GM23338 (cell line): ENCODE results near the gene ZFAND6. TPM values are rescaled to one million over a fixed set of nuclear protein-coding genes. Genes with fewer than 3 reads are reported as not detected.

Source experiments
- ATAC-seq: fragments of 200-7000 bp; cut with Tn5 transposase; 3 replicates; pipeline ENCODE4 v1.9.1; 2020
- DNase-seq: peaks from one replicate; pipeline ENCODE4 v3.0.0-alpha.2; 2015; ENCODE audit warnings: low spot score
- H2AFZ ChIP-seq: fragments of 200-600 bp; sonication (generic); 2 replicates; pipeline ENCODE4 v1.8.0; 2016; ENCODE audit warnings: antibody characterized with exemption, mild to moderate bottlenecking, moderate library complexity
- H3F3A ChIP-seq: fragments of 200-600 bp; sonication (generic); replicated peaks from 2 replicates; pipeline ENCODE4 v1.8.0; 2017; ENCODE audit warnings: antibody characterized with exemption, mixed run types, low read depth
- H3K27ac ChIP-seq: fragments of 200-600 bp; sonication (generic); 2 replicates; pipeline ENCODE4 v1.6.1; 2016; ENCODE audit warnings: low read depth
- H3K27me3 ChIP-seq: fragments of 200-600 bp; sonication (generic); 2 replicates; pipeline ENCODE4 v1.8.0; 2016; ENCODE audit warnings: mild to moderate bottlenecking, mixed run types, moderate library complexity; ENCODE audit not compliant: insufficient read depth
- H3K36me3 ChIP-seq: fragments of 200-600 bp; sonication (generic); 2 replicates; pipeline ENCODE4 v1.8.0; 2016; ENCODE audit warnings: mild to moderate bottlenecking; ENCODE audit not compliant: insufficient read depth
- H3K4me1 ChIP-seq: fragments of 200-600 bp; sonication (generic); 2 replicates; pipeline ENCODE4 v1.8.0; 2016; ENCODE audit warnings: mild to moderate bottlenecking, moderate library complexity; ENCODE audit not compliant: insufficient read depth
- H3K4me2 ChIP-seq: fragments of 200-600 bp; sonication (generic); 2 replicates; pipeline ENCODE4 v1.7.1; 2017; ENCODE audit warnings: mixed run types
- H3K4me3 ChIP-seq: fragments of 200-600 bp; sonication (generic); 2 replicates; pipeline ENCODE4 v1.6.1; 2016; ENCODE audit warnings: mixed run types
- H3K79me2 ChIP-seq: fragments of 200-600 bp; sonication (generic); replicated peaks from 2 replicates; pipeline ENCODE4 v1.8.0; 2017; ENCODE audit warnings: mild to moderate bottlenecking; ENCODE audit not compliant: insufficient read depth
- H3K9me2 ChIP-seq: fragments of 200-600 bp; sonication (generic); 2 replicates; pipeline ENCODE4 v1.8.0; 2017; ENCODE audit not compliant: insufficient read depth
- H4K20me1 ChIP-seq: fragments of 200-600 bp; sonication (generic); replicated peaks from 2 replicates; pipeline ENCODE4 v1.8.0; 2017; ENCODE audit warnings: mild to moderate bottlenecking; ENCODE audit not compliant: insufficient read depth
- H3K27ac Mint-ChIP-seq: 2 replicates; pipeline ENCODE4 v1.8.0; 2020; ENCODE audit warnings: inconsistent platforms, mild to moderate bottlenecking, moderate library complexity, mixed read lengths
- H3K27me3 Mint-ChIP-seq: 3 replicates; pipeline ENCODE4 v1.8.0; 2022; ENCODE audit warnings: low read depth, mild to moderate bottlenecking, moderate library complexity, mixed read lengths, inconsistent platforms; ENCODE audit not compliant: insufficient read depth, poor library complexity
- H3K36me3 Mint-ChIP-seq: 3 replicates; pipeline ENCODE4 v1.8.0; 2021; ENCODE audit warnings: low read depth, mild to moderate bottlenecking, inconsistent platforms, moderate library complexity, mixed read lengths
- H3K4me1 Mint-ChIP-seq: 3 replicates; pipeline ENCODE4 v1.8.0; 2020; ENCODE audit warnings: mild to moderate bottlenecking, inconsistent platforms, mixed read lengths
- H3K4me3 Mint-ChIP-seq: 3 replicates; pipeline ENCODE4 v1.8.0; 2021; ENCODE audit warnings: moderate library complexity, mild to moderate bottlenecking, inconsistent platforms, mixed read lengths
- H3K9me3 Mint-ChIP-seq: 3 replicates; pipeline ENCODE4 v1.8.0; 2020; ENCODE audit warnings: moderate library complexity, mild to moderate bottlenecking, inconsistent platforms, mixed read lengths
- CREB1 ChIP-seq: fragments of 250-450 bp; sonication (Bioruptor Pico); IDR thresholded peaks from 2 replicates; pipeline ENCODE4 v1.5.0; 2020; ENCODE audit warnings: low read depth, mild to moderate bottlenecking, moderate library complexity
- EZH2 ChIP-seq: fragments of 200-600 bp; sonication (generic); IDR thresholded peaks from one replicate; pipeline ENCODE4 v1.8.0; 2017; ENCODE audit warnings: antibody characterized with exemption, mild to moderate bottlenecking, low read depth; ENCODE audit not compliant: unreplicated experiment
- POLR2AphosphoS5 ChIP-seq: IDR thresholded peaks from 2 replicates; pipeline ENCODE4 v1.6.1; 2016; ENCODE audit warnings: antibody characterized with exemption, low read depth
- REST ChIP-seq: IDR thresholded peaks from one replicate; pipeline ENCODE4 v1.6.1; 2018; ENCODE audit warnings: antibody characterized with exemption; ENCODE audit not compliant: unreplicated experiment
- ZNF331 ChIP-seq: fragments of 250-450 bp; sonication (Bioruptor Pico); IDR thresholded peaks from 2 replicates; pipeline ENCODE4 v1.5.0; 2020; ENCODE audit warnings: low read depth, mild to moderate bottlenecking, moderate library complexity
- polyA plus RNA-seq: library from polyadenylated mRNA; unstranded; fragments of >200 nt; fragmentation: Nextera tagmentation; extraction: Ambion mirVana; gene quantifications from 2 replicates; pipeline ENCODE4 v1.2.1, GENCODE V29; 2016
- total RNA-seq: library from RNA; depleted of rRNA; stranded (reverse); fragments of >200 nt; shearing (Covaris generic); gene quantifications from 2 replicates; pipeline ENCODE4 v1.2.3, GENCODE V29; 2014
- TF ChIP-seq, protein P1 (sequence below): fragments of 250-450 bp; sonication (Bioruptor Pico); IDR thresholded peaks from 2 replicates; pipeline ENCODE4 v1.5.0; 2020; ENCODE audit warnings: mild to moderate bottlenecking, moderate library complexity

The ZFAND6 gene
- total and polyA plus RNA-seq, 2 experiments from 2014 or later: 205 to 292 TPM

DNA sequence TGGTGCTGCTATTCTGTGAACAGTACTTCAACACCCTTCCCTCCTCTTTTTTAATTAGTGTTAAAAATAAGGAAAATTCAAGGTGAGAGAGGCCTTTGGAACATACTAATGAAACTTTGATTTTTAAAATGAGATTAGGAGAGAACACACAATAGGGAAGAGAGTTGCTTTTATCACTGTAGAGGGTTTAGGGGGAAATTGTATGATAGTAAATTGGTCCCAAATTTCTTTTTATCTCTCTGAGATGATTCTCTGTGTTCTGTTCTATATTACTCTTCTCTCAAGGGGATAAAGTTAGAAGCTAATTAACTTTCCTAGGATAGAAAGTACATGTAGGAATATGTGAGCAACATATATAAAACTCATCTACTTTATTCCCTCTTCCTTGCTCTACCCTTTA, 40.8 kb downstream of the ZFAND6 start (continued):
- TF ChIP-seq, protein P1, sequence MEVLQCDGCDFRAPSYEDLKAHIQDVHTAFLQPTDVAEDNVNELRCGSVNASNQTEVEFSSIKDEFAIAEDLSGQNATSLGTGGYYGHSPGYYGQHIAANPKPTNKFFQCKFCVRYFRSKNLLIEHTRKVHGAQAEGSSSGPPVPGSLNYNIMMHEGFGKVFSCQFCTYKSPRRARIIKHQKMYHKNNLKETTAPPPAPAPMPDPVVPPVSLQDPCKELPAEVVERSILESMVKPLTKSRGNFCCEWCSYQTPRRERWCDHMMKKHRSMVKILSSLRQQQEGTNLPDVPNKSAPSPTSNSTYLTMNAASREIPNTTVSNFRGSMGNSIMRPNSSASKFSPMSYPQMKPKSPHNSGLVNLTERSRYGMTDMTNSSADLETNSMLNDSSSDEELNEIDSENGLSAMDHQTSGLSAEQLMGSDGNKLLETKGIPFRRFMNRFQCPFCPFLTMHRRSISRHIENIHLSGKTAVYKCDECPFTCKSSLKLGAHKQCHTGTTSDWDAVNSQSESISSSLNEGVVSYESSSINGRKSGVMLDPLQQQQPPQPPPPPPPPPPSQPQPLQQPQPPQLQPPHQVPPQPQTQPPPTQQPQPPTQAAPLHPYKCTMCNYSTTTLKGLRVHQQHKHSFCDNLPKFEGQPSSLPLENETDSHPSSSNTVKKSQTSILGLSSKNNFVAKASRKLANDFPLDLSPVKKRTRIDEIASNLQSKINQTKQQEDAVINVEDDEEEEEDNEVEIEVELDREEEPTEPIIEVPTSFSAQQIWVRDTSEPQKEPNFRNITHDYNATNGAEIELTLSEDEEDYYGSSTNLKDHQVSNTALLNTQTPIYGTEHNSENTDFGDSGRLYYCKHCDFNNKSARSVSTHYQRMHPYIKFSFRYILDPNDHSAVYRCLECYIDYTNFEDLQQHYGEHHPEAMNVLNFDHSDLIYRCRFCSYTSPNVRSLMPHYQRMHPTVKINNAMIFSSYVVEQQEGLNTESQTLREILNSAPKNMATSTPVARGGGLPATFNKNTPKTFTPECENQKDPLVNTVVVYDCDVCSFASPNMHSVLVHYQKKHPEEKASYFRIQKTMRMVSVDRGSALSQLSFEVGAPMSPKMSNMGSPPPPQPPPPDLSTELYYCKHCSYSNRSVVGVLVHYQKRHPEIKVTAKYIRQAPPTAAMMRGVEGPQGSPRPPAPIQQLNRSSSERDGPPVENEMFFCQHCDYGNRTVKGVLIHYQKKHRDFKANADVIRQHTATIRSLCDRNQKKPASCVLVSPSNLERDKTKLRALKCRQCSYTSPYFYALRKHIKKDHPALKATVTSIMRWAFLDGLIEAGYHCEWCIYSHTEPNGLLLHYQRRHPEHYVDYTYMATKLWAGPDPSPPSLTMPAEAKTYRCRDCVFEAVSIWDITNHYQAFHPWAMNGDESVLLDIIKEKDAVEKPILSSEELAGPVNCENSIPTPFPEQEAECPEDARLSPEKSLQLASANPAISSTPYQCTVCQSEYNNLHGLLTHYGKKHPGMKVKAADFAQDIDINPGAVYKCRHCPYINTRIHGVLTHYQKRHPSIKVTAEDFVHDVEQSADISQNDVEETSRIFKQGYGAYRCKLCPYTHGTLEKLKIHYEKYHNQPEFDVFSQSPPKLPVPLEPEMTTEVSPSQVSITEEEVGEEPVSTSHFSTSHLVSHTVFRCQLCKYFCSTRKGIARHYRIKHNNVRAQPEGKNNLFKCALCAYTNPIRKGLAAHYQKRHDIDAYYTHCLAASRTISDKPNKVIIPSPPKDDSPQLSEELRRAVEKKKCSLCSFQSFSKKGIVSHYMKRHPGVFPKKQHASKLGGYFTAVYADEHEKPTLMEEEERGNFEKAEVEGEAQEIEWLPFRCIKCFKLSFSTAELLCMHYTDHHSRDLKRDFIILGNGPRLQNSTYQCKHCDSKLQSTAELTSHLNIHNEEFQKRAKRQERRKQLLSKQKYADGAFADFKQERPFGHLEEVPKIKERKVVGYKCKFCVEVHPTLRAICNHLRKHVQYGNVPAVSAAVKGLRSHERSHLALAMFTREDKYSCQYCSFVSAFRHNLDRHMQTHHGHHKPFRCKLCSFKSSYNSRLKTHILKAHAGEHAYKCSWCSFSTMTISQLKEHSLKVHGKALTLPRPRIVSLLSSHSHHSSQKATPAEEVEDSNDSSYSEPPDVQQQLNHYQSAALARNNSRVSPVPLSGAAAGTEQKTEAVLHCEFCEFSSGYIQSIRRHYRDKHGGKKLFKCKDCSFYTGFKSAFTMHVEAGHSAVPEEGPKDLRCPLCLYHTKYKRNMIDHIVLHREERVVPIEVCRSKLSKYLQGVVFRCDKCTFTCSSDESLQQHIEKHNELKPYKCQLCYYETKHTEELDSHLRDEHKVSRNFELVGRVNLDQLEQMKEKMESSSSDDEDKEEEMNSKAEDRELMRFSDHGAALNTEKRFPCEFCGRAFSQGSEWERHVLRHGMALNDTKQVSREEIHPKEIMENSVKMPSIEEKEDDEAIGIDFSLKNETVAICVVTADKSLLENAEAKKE (CRISPR knock-in tag): no peak
- TF ChIP-seq EZH2: no peak

- no peak overlapping the region; the same call in 1 of the 2 replicates for H3K27ac ChIP-seq
- H3K79me2 ChIP-seq: peaks cover 99% of the 10 kb centered on the region
- H3K9me2 ChIP-seq: no peaks in the 10 kb centered on the region
- no peak overlapping the region for H3K27ac Mint-ChIP-seq
- DNase-seq: no peak
- no peaks in the 10 kb centered on the region for H3K9me3 Mint-ChIP-seq
- H3K4me3 Mint-ChIP-seq: no peak overlapping the region
- no peaks in the 10 kb centered on the region for H3K27me3 ChIP-seq
- no peak overlapping the region for H2AFZ ChIP-seq
- H4K20me1 ChIP-seq: peaks cover 43% of the 10 kb centered on the region
- H3K4me2 ChIP-seq: no peak overlapping the region
- H3K4me1 ChIP-seq: peaks cover 12% of the 10 kb centered on the region
- no peak for ATAC-seq
- no peaks in the 10 kb centered on the region for H3F3A ChIP-seq
- no peaks in the 10 kb centered on the region for H3K27me3 Mint-ChIP-seq
- H3K4me1 Mint-ChIP-seq: peaks cover 15% of the 10 kb centered on the region
- no peak overlapping the region for H3K4me3 ChIP-seq
- no peaks in the 10 kb centered on the region for H3K36me3 ChIP-seq
- H3K36me3 Mint-ChIP-seq: peaks cover 5% of the 10 kb centered on the region; the same call in 1 of the 3 replicates
- TF ChIP-seq EZH2 (no peak), ZNF331 (CRISPR knock-in tag) (no peak), POLR2AphosphoS5 (no peak), REST (no peak), CREB1 (CRISPR knock-in tag) (no peak)
- TF ChIP-seq, protein P1 (CRISPR knock-in tag): no peak
These were observed 45.7 kb downstream of the ZFAND6 start for GRCh38 chr15:80105193-80105592.
